Measurements from ENCODE around the gene HCRTR1.

GRCh38 chr1:31644560-31645273, 27.2 kb downstream of the HCRTR1 start, which contains the start of gene PEF1:
- TF ChIP-seq CTCF (IDR thresholded peaks at IDR 0.05 in 8 of 11, conservative IDR thresholded peaks at IDR 0.05 in 3 of 11) (peak in 3 of 11 experiments; percentile 12 to 29 (median 17)), POLR2A (IDR thresholded peaks at IDR 0.05) (peak in 1 of 3 donors; percentile 47)

Measured in spleen (tissue), 7 donors.